ENCODE results near the gene NPHP3. TPM values are rescaled to one million over a fixed set of nuclear protein-coding genes. Genes with fewer than 3 reads are reported as not detected.

Gene NPHP3
- polyA plus RNA-seq, 1 donor from 2014 or later: 9.0 TPM

DNA sequence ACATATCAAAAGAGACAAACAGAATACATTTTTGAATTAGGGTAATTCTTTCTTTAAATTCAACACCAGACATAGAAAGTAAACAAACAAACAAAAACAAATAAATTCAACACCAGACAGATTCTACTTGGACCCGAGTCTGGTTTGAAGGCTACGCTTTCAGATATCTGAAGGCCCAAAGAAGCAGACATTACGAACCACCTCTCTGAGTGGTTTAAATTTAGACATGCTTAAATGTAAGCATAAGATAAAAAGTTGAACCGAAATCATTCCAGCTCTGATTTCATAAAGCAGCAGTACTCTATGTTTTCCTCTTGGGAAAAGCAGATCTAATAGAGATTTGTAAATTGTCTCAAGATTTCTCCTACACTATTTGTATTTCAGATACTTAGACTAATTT is 32.2 kb downstream of the NPHP3 start:
- H3K27ac ChIP-seq (ENCODE audit: low read length): no peak overlapping the region
- H3K9me2 ChIP-seq (ENCODE audit: insufficient read depth, low read length): no peaks in the 10 kb centered on the region
- no peaks in the 10 kb centered on the region for H3K9me3 ChIP-seq (ENCODE audit: low read length)
- no peak overlapping the region for H3K4me2 ChIP-seq (ENCODE audit: low read length)
- no peak overlapping the region for H2AFZ ChIP-seq (ENCODE audit: low read depth, low read length)
- H3F3A ChIP-seq (ENCODE audit: insufficient read depth, low read length, poor library complexity, severe bottlenecking): no peaks in the 10 kb centered on the region
- no peak overlapping the region for H3K9ac ChIP-seq (ENCODE audit: low read length)
- H3K36me3 ChIP-seq (ENCODE audit: insufficient read depth, low read length): no peaks in the 10 kb centered on the region
- no peaks in the 10 kb centered on the region for H4K20me1 ChIP-seq (ENCODE audit: insufficient read depth)
- no peaks in the 10 kb centered on the region for H3K27me3 ChIP-seq (ENCODE audit: insufficient read depth, low read depth, low read length)
- no peak overlapping the region for H3K4me3 ChIP-seq (ENCODE audit: low read length)
- H3K79me2 ChIP-seq (replicated peaks; ENCODE audit: insufficient read depth, low read length): no peaks in the 10 kb centered on the region
- TF ChIP-seq, protein P1, sequence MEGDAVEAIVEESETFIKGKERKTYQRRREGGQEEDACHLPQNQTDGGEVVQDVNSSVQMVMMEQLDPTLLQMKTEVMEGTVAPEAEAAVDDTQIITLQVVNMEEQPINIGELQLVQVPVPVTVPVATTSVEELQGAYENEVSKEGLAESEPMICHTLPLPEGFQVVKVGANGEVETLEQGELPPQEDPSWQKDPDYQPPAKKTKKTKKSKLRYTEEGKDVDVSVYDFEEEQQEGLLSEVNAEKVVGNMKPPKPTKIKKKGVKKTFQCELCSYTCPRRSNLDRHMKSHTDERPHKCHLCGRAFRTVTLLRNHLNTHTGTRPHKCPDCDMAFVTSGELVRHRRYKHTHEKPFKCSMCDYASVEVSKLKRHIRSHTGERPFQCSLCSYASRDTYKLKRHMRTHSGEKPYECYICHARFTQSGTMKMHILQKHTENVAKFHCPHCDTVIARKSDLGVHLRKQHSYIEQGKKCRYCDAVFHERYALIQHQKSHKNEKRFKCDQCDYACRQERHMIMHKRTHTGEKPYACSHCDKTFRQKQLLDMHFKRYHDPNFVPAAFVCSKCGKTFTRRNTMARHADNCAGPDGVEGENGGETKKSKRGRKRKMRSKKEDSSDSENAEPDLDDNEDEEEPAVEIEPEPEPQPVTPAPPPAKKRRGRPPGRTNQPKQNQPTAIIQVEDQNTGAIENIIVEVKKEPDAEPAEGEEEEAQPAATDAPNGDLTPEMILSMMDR (IDR thresholded peaks at IDR 0.05; ENCODE audit: poor library complexity, severe bottlenecking): no peak
- TF ChIP-seq SMC3 (conservative IDR thresholded peaks at IDR 0.05; ENCODE audit: poor library complexity) (no peak), TAF1 (IDR thresholded peaks at IDR 0.05; ENCODE audit: low read depth) (no peak), POLR2AphosphoS5 (IDR thresholded peaks at IDR 0.05) (no peak), EP300 (conservative IDR thresholded peaks at IDR 0.05; ENCODE audit: poor library complexity, severe bottlenecking) (no peak), REST (IDR thresholded peaks at IDR 0.05; ENCODE audit: borderline replicate concordance) (no peak), EZH2 (IDR thresholded peaks at IDR 0.05; ENCODE audit: borderline replicate concordance, insufficient read depth, low read length, poor library complexity, severe bottlenecking) (no peak), MXI1 (conservative IDR thresholded peaks at IDR 0.05; ENCODE audit: poor library complexity, severe bottlenecking) (no peak), RAD21 (conservative IDR thresholded peaks at IDR 0.05) (no peak)

DNA sequence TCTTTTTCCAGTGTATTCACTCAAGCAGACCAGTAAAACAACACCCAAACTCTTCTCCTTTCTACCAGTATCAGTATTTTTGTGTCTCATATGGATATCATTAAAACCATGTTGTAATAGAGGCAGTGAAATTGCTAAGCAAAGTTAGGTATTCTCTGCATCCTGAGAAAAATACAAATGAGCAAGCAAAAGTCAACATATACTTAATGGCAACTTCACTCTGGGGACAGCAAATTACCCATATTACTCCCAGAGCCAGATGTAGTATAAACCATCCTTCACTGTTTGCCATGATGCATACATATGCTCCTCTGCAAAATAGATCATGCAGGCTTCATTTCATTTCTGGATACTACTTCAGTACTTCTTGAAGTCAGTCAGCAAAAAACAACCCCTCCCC is 40.0 kb downstream of the NPHP3 start:
- no peaks in the 10 kb centered on the region for H3K36me3 ChIP-seq (ENCODE audit: insufficient read depth, low read length)
- H3K9ac ChIP-seq (ENCODE audit: low read length): no peak overlapping the region
- H3K79me2 ChIP-seq (replicated peaks; ENCODE audit: insufficient read depth, low read length): no peaks in the 10 kb centered on the region
- no peaks in the 10 kb centered on the region for H3K27me3 ChIP-seq (ENCODE audit: insufficient read depth, low read depth, low read length)
- no peak overlapping the region for H3K4me3 ChIP-seq (ENCODE audit: low read length)
- TF ChIP-seq SMC3 (conservative IDR thresholded peaks at IDR 0.05; ENCODE audit: poor library complexity) (no peak), REST (IDR thresholded peaks at IDR 0.05; ENCODE audit: borderline replicate concordance) (no peak), POLR2AphosphoS5 (IDR thresholded peaks at IDR 0.05) (no peak), EP300 (conservative IDR thresholded peaks at IDR 0.05; ENCODE audit: poor library complexity, severe bottlenecking) (no peak), RAD21 (conservative IDR thresholded peaks at IDR 0.05) (no peak), EZH2 (IDR thresholded peaks at IDR 0.05; ENCODE audit: borderline replicate concordance, insufficient read depth, low read length, poor library complexity, severe bottlenecking) (no peak)
- TF ChIP-seq, protein P1 (IDR thresholded peaks at IDR 0.05; ENCODE audit: poor library complexity, severe bottlenecking): no peak
- H2AFZ ChIP-seq (ENCODE audit: low read depth, low read length): no peak overlapping the region
- H3K9me2 ChIP-seq (ENCODE audit: insufficient read depth, low read length): no peaks in the 10 kb centered on the region
- no peaks in the 10 kb centered on the region for H3F3A ChIP-seq (ENCODE audit: insufficient read depth, low read length, poor library complexity, severe bottlenecking)
- H3K4me2 ChIP-seq (ENCODE audit: low read length): no peak overlapping the region
- H3K9me3 ChIP-seq (ENCODE audit: low read length): no peaks in the 10 kb centered on the region
- H4K20me1 ChIP-seq (ENCODE audit: insufficient read depth): no peaks in the 10 kb centered on the region
- H3K27ac ChIP-seq (ENCODE audit: low read length): no peak overlapping the region
